Hypothalamus (tissue), 51 donors: ENCODE data around the gene HSF5.
A peak's percentile ranks its signal among the peaks of the same experiment; 100 is the strongest.
"Not testable (repeated sequence)": the region's sequence is repeated elsewhere in the genome, so short reads cannot be mapped to it uniquely, and the experiment has no call there.

Experiments
- DNase-seq, 51 donors: peaks; one replicate each; lab custom pipeline; 2025; lab: John Stamatoyannopoulos, UW

Gene HSF5

DNA sequence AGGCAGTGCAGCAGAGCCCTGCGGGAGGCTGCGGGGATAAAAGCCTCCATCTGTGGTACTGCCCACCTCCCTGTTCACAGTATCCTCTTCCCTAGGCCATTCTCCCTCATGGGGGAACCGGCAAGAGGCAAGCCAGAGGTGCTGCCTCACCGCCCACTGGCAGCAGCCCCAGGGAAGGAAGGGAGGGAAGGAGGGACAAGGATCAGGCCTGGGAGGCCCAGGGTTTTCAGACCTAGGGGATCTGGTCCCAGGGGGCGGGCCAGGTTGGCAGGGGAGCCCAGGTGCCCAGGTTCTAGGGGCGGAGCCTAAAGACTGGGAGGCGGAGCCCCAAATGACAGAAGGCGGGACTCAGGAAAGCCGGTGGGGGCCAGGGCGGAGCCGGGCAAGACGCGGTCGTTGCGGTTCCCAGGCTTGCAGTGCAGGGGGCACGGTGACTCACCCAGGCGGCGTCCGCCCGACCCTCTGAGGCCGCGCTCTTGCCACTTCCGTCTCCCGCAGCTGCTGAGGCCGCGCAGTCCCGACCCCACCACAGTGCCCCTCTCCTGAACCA, 29.2 kb upstream of the HSF5 start:
- DNase-seq = peak in 1 of 51 donors; percentile 63

DNA sequence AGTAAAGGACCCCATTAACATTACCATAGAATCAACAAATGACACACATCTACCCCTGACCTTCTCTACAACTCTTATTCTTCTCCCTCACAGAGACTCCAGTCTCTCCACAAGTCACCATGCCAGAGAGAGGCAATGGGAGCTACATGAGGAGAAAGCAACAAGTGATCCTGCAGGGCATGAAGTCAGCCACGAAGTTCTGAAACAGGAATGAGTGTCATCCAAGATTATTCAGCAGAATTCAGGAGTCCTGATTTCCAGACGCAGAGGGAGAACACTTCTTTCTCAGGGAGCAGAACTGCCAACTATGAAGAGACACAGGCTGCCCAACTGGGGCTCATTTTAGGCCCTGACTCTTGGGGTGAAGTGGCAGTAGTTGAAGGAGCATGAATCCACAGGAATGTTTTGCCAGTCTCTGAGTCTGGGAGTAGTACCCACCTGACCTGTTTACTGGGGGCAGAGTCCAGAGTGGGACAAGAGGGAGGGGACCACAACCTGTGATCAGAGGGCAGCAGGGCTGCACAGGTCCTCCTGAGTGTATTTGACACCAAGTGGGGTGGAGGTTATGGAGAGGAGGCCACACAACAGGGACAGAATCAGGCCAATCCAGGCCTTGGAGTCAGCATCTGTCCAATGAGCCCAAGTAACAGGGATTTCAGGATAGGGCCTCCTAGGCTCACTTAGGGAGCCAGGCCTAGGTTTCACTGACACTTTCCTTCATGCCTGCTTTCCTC, 28.6 kb upstream of the HSF5 start:
- no peak for DNase-seq

DNA sequence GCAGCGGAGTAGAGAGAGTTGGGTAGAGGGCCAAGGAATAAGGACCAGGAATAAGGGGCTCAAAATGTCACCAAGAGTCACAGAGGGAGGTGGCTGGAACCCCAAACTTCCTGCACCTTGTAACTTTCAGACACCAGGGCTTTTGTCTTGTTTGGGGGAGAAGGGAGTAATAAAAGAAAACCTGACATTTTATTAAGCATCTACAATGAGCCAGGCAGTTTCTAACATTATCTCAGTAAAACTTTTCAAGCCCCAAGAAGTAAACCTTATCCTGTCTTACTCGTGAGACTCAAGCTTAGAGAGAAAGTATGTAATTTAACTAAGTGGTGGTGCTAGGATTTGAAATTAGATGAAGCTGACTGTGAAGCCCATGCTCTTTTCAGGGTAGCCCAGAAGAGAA, 27.1 kb upstream of the HSF5 start:
- DNase-seq = no peak

GRCh38 chr17:58514770-58515157, 26.6 kb upstream of the HSF5 start:
- DNase-seq = no peak

GRCh38 chr17:58513965-58514769, 26.0 kb upstream of the HSF5 start, which contains the start of gene MTMR4:
MTMR4 (minus strand) TSS chr17:58514638; CDS start chr17:58514407, 231 bp downstream.
- peak in 42 of 51 donors; percentile 11 to 84 (median 70) for DNase-seq

DNA sequence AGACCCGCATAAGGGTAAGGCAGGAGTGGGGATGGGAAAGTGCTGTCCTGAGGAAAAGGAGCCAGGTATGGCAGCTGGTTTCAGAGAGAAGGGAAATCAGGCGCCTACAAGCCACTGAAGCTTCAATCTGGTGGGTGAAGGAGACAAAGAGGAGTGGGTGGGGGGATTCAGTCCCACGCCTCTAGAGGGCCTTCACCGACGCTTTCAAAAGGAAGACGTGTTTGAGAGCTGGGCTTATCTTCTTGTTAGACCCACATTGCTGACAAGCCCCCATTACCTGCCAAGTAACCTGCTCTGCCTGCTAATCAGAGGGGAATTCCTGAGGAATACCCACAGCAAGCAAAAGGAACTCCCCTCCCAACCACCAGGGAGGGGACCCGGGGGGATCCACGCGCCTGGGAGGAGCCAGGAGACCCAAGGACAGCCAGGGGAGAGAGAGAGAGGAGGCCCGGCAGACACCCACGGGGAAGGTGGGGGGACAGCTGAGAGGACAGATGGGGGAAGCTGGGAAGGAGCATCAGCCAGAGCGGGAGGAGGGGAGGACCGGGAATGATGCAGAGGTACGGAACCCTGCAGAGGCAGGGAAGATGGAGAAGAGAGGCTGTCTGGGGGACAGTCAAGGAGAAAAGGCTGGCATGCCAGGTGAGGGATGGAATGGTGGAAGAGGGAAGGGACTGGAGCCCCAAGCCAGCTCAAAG, 25.2 kb upstream of the HSF5 start:
- DNase-seq = peak in 1 of 51 donors; percentile 71

DNA sequence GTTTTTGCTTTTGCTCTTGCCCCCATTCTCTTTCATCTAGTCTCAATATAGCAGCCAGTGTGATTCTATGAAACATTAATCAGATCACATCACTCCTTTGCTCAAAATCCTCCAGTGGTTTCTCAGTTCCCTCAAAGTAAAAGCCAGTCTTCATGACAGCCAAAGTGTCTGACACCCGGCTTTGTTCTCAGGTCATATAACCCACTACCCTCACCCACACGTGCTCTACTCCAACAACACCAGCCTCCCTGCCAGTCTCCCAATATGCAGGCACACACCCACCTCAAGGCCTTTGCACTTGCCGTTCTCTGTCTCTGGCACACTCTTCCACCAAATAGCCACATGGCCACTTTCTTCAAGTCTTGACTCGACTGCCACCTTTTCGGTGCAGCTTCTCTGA, 21.9 kb upstream of the HSF5 start:
- no peak for DNase-seq

GRCh38 chr17:58508341-58509067, 20.3 kb upstream of the HSF5 start:
- no peak for DNase-seq

- no peak for DNase-seq
These were observed 19.0 kb upstream of the HSF5 start for GRCh38 chr17:58507123-58507634.

DNA sequence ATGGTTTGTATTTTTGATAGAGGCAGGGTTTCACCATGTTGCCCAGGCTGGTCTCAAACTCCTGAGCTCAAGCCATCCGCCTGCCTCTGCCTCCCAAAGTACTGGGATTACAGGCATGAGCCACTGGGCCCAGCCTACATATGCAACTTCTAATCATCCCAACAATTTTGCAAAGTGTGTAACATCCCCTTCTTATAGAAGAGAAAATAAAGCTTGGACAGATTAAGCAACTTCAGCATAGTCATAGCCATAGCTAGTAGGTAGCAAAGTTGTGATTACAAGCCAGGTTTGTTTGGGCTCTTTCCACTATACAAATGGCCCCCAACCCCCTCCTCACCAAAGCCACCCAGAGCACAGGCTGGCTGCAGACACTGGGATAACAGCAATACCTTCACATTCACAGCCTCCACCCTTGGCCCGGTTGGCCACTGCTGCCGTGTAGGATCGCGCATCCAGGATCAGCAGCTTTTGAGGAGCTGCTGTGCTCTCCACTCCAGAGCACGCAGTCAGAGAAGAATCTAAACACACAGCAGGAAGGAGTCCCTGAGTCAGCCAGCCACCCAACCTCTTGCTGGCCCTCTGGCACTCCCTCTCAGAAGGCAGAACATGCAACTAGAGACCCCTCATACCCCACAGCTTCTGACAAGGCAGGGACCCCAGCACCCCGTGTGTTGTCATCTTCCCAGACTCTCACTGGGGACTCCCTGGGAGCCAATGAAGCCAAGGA, 18.3 kb upstream of the HSF5 start:
- DNase-seq = no peak

DNA sequence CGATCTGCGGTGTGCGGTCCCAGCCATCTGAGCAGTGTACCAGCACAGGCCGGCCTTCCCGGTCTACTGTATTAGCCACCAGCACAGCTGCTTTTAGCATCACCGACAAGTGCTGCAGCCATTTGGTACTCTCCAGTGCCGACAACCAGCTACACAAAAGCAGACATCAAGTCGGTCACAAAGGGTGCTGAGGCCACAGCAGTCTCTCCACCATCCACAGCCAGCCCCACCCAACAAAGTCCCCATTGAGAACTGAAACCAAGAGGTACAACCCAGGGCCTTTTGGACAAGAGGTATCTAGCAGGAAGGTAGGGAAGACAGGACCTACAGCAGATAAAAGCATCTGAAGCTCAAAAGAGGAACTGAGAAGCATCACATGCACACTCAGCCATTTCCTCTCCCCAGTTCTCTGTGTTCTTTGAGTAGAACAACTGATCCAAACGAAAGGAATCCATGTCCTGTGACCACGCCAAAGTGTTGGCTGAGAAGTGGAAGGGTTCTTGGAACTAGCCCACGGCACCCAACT, 16.7 kb upstream of the HSF5 start:
- no peak for DNase-seq

DNA sequence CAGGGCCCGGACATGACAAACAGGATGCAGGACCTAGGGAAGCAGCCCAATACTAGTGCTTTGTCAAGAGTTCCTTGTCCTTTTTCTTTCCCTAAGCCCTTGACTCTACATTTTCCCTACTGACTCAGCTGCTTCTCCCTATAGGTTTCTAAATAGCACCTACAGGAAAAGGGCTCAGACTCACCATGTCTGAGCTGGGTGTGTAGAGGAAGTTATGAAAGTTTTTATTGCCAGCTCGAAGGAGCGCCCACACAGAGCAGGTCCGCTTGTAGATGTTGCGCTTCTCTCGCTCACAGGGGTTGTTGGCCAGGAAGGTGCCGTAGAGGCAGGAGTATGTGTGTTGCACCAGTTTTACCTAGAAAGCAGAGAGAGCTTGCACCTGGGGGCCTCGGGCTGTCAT, 15.7 kb upstream of the HSF5 start:
- DNase-seq = no peak

DNA sequence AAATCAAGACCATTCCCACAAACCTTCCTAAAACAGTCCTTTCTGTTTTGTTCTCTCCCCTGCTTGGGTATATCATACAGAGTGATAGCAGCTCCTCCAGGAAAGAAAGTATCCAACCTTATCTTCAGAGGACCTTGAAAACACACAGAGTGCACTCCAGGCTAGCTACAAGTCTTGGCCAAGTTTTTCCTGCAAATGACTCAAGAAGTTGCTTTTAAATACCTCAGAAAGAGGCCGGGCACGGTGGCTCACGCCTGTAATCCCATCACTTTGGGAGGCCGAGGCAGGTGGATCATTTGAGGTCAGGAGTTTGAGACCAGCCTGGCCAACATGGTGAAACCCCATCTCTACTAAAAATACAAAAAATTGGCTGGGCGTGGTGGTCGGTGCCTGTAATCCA, 14.9 kb upstream of the HSF5 start:
- DNase-seq = not testable (repeated sequence)

DNA sequence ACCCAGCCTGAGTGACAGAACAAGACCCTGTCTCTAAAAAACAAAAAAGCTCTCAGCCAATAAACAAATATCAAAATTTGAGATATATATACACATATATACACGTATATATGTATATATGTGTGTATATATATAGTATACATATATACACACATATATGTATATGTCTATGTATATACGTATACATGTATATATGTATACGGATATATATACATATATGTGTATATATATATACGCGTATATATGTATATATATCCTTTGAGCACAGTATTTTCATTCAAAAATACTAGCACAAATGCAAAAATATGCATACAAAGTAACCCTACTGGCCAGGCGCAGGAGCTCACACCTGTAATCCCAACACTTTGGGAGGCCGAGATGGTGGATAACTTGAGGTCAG, 13.2 kb upstream of the HSF5 start:
- no peak for DNase-seq

DNA sequence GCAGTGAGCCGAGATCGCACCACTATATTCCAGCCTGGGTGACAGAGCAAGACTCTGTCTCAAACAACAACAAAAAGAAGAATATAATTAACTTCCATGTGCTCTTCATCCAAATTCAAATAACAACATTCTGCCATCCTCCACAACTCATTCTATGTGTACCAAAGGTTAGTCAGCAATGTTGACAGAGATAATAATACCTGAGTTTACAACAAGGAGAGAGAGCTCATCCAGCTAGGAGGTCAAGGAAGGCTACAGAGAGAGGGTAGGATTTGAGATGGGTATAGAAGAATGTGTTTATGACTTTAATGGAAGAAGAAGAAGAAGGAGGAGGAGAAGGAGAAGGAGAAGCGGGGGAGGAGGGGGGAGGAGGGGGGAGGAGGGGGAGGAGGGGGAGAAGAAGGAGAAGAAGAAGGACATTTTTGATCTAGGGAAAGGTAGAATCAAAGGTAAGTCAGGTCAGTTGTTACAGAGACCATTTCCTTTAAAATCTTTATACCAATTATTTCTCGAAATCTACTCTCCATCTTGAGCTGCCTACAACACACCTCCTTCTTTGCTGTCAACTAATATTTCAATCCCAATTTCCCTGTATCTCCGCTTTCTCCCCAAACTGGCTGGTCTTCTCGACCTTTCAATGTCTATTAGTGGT, 10.1 kb upstream of the HSF5 start:
- DNase-seq = no peak

DNA sequence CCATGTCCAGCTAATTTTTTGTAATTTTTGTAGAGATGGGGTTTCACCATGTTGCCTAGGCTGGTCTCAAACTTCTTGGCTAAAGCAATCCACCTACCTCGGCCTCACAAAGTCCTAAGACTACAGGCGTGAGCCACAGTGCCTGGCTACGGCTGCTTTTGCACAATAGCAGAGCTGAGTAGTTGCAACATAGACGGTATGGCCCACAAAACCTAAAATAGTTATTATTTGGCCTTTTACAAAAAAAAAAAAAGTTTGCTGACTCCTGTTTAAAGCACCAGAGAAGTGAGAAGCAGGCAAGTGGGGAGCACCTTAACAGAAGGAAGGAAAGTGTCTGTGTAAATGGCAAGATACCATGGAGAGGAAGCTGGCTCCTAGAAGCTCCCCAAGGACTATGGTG, 5.3 kb upstream of the HSF5 start:
- no peak for DNase-seq

DNA sequence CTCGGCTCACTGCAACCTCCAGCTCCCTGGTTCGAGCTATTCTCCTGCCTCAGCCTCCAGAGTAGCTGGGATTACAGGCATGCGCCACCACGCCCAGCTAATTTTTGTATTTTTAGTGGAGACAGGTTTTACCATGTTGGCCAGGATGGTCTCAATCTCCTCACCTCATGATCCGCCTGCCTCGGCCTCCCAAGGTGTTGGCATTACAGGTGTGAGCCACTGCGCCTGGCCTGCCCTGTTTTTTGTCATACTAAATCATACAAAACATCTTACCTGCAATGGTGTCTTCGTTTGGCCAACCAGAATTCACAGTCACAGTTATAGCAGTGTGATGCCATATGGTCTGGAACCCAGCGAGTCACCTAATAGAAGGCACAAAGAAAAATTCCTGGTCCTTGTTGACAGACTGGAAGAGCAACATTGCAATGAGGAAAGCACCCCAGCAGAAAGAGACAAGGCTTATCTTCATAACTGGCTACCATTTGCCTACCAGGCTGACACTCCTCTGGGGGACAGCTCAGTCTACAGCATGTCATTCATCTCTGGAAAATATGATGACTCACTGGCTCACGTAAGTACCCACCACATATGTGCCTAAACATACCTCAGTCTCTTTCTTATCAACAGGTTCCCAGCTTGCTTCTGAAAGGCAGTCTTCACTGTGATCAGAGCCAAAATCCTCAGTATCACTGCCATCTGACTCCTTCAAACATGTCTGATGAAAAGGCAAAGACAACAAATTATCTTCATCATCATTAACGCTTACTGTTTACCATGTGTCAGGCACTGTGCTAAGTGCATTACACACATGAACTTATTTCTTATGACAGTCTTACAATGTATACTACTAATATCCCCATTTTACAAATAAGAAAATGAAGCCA, 4.3 kb upstream of the HSF5 start:
- DNase-seq = no peak
